Activated CD4-positive, alpha-beta memory T cell treated with anti-CD3 and anti-CD28 coated beads for 36 hours (primary cell): ENCODE results near the gene FGA. TPM values are rescaled to one million over a fixed set of nuclear protein-coding genes. Genes with fewer than 3 reads are reported as not detected.

Experiments used
- CTCF ChIA-PET: fragments of 350-600 bp; sonication (Branson Sonifier 250); formaldehyde crosslinking; loops from one replicate; lab custom pipeline; 2021; ENCODE audit warnings: antibody characterized with exemption, inconsistent platforms; lab: Charles Lee
- POLR2A ChIA-PET: fragments of 350-600 bp; sonication (Branson Sonifier 250); formaldehyde crosslinking; loops from one replicate; lab custom pipeline; 2021; ENCODE audit warnings: antibody characterized with exemption; lab: Charles Lee
- DNase-seq: peaks from one replicate; pipeline ENCODE4 v3.0.0-alpha.2; 2020
- H3K27ac Mint-ChIP-seq: one replicate; pipeline ENCODE4 v1.8.0; 2021; ENCODE audit warnings: mixed read lengths
- H3K27me3 Mint-ChIP-seq: one replicate; pipeline ENCODE4 v1.8.0; 2021; ENCODE audit warnings: mixed read lengths
- H3K36me3 Mint-ChIP-seq: one replicate; pipeline ENCODE4 v1.8.0; 2021; ENCODE audit warnings: mixed read lengths
- H3K4me1 Mint-ChIP-seq: one replicate; pipeline ENCODE4 v1.8.0; 2021; ENCODE audit warnings: low read depth, mixed read lengths
- H3K4me3 Mint-ChIP-seq: one replicate; pipeline ENCODE4 v1.8.0; 2021; ENCODE audit warnings: mild to moderate bottlenecking, mixed read lengths
- H3K9me3 Mint-ChIP-seq: one replicate; pipeline ENCODE4 v1.8.0; 2021; ENCODE audit warnings: mixed read lengths
- intact Hi-C: fragments of 100-400 bp; cut with micrococcal nuclease; formaldehyde crosslinking; loops from one replicate; pipeline ENCODE4 v1.15.1; 2023
- total RNA-seq, 2 experiments: library from RNA; stranded (reverse); gene quantifications; one replicate each; pipeline ENCODE4 v1.2.3, GENCODE V29; 2021

The FGA gene
- total RNA-seq, 2 experiments from 2014 or later: not detected

- CTCF ChIA-PET: no interaction called here
- Mint-ChIP-seq H3K27ac (no peak overlapping the region), H3K36me3 (no peaks in the 10 kb centered on the region), H3K4me1 (no peaks in the 10 kb centered on the region), H3K4me3 (no peak overlapping the region), H3K9me3 (no peaks in the 10 kb centered on the region), H3K27me3 (peaks cover 12% of the 10 kb centered on the region)
- intact Hi-C loops: no loop called here
- POLR2A ChIA-PET: no interaction called here
- no peak for DNase-seq
These were observed 17.2 kb downstream of the FGA start for GRCh38 chr4:154573190-154573870.

GRCh38 chr4:154569584-154569983 is 21.0 kb downstream of the FGA start:
- Mint-ChIP-seq H3K27me3 (peaks cover 1% of the 10 kb centered on the region), H3K36me3 (no peaks in the 10 kb centered on the region), H3K27ac (no peak overlapping the region), H3K4me1 (no peaks in the 10 kb centered on the region), H3K9me3 (no peaks in the 10 kb centered on the region), H3K4me3 (no peak overlapping the region)
- no peak for DNase-seq
- ChIA-PET POLR2A (no interaction called here), CTCF (no interaction called here)
- intact Hi-C loops: no loop called here

GRCh38 chr4:154569028-154569427 is 21.5 kb downstream of the FGA start:
- Mint-ChIP-seq H3K4me3 (no peak overlapping the region), H3K9me3 (no peaks in the 10 kb centered on the region), H3K27me3 (peaks cover 1% of the 10 kb centered on the region), H3K27ac (no peak overlapping the region), H3K4me1 (no peaks in the 10 kb centered on the region), H3K36me3 (no peaks in the 10 kb centered on the region)
- ChIA-PET POLR2A (no interaction called here), CTCF (interaction anchor here (2.1 kb wide), 1 partner anchor 10 kb away, joined by 4 read pairs; no protein-coding TSS in a partner anchor)
- no peak for DNase-seq
- intact Hi-C loops: no loop called here

- DNase-seq: no peak
- H3K4me3 Mint-ChIP-seq: no peak overlapping the region
- POLR2A ChIA-PET: no interaction called here
- no peaks in the 10 kb centered on the region for H3K36me3 Mint-ChIP-seq
- no peak overlapping the region for H3K27ac Mint-ChIP-seq
- H3K4me1 Mint-ChIP-seq: no peaks in the 10 kb centered on the region
- H3K9me3 Mint-ChIP-seq: no peaks in the 10 kb centered on the region
- CTCF ChIA-PET: interaction anchor here (1.0 to 2.1 kb wide), 2 partner anchors 7 to 17 kb away, joined by 3 to 4 read pairs; partner anchors contain the start of gene PLRG1
- peaks cover 1% of the 10 kb centered on the region for H3K27me3 Mint-ChIP-seq
- intact Hi-C loops: no loop called here
These were observed 23.8 kb downstream of the FGA start for GRCh38 chr4:154566639-154567204.

- ChIA-PET POLR2A (no interaction called here), CTCF (no interaction called here)
- no peak overlapping the region for H3K4me3 Mint-ChIP-seq
- H3K4me1 Mint-ChIP-seq: no peaks in the 10 kb centered on the region
- DNase-seq: no peak
- H3K9me3 Mint-ChIP-seq: no peaks in the 10 kb centered on the region
- no peak overlapping the region for H3K27ac Mint-ChIP-seq
- no peaks in the 10 kb centered on the region for H3K36me3 Mint-ChIP-seq
- intact Hi-C loops: no loop called here
- H3K27me3 Mint-ChIP-seq: peaks cover 1% of the 10 kb centered on the region
These were observed 24.8 kb downstream of the FGA start for GRCh38 chr4:154565704-154566103.

- no peaks in the 10 kb centered on the region for H3K9me3 Mint-ChIP-seq
- intact Hi-C loops: no loop called here
- H3K27me3 Mint-ChIP-seq: no peaks in the 10 kb centered on the region
- CTCF ChIA-PET: interaction anchor here (1.3 to 1.5 kb wide), 2 partner anchors 9 to 54 kb away, joined by 3 to 6 read pairs; no protein-coding TSS in a partner anchor
- POLR2A ChIA-PET: no interaction called here
- no peak overlapping the region for H3K27ac Mint-ChIP-seq
- DNase-seq: no peak
- H3K4me1 Mint-ChIP-seq: peaks cover 5% of the 10 kb centered on the region
- no peaks in the 10 kb centered on the region for H3K36me3 Mint-ChIP-seq
- H3K4me3 Mint-ChIP-seq: no peak overlapping the region
These were observed 26.2 kb downstream of the FGA start for GRCh38 chr4:154564311-154564710.

- intact Hi-C loops: no loop called here
- ChIA-PET POLR2A (no interaction called here), CTCF (interaction anchor here (1.3 to 6.0 kb wide), 2 partner anchors 12 to 58 kb away, joined by 3 to 98 read pairs; partner anchors contain the start of gene PLRG1)
- Mint-ChIP-seq H3K36me3 (no peaks in the 10 kb centered on the region), H3K9me3 (no peaks in the 10 kb centered on the region), H3K27me3 (peaks cover 2% of the 10 kb centered on the region), H3K4me3 (no peak within 1 kb of the TSS), H3K4me1 (peaks cover 5% of the 10 kb centered on the region), H3K27ac (no peak within 1 kb of the TSS)
- DNase-seq: no peak
These were observed 27.8 kb downstream of the FGA start, which contains the start of gene FGB for GRCh38 chr4:154562697-154563254. FGB (plus strand) TSS chr4:154563011; CDS start chr4:154563019, 8 bp downstream.

- H3K27me3 Mint-ChIP-seq: peaks cover 2% of the 10 kb centered on the region
- H3K4me1 Mint-ChIP-seq: peaks cover 5% of the 10 kb centered on the region
- no peak for DNase-seq
- intact Hi-C loops: no loop called here
- ChIA-PET CTCF (interaction anchor here (3.0 to 6.0 kb wide), 2 partner anchors 11 to 60 kb away, joined by 26 to 98 read pairs; partner anchors contain the start of gene PLRG1), POLR2A (no interaction called here)
- H3K4me3 Mint-ChIP-seq: no peak overlapping the region
- H3K36me3 Mint-ChIP-seq: no peaks in the 10 kb centered on the region
- no peaks in the 10 kb centered on the region for H3K9me3 Mint-ChIP-seq
- no peak overlapping the region for H3K27ac Mint-ChIP-seq
These were observed 29.7 kb downstream of the FGA start for GRCh38 chr4:154560824-154561231.

GRCh38 chr4:154560419-154560801 is 30.1 kb downstream of the FGA start:
- Mint-ChIP-seq H3K4me1 (peaks cover 5% of the 10 kb centered on the region), H3K9me3 (no peaks in the 10 kb centered on the region), H3K36me3 (no peaks in the 10 kb centered on the region), H3K27ac (no peak overlapping the region), H3K27me3 (peaks cover 2% of the 10 kb centered on the region), H3K4me3 (no peak overlapping the region)
- ChIA-PET CTCF (interaction anchor here (3.0 to 6.0 kb wide), 2 partner anchors 10 to 60 kb away, joined by 26 to 98 read pairs; partner anchors contain the start of gene PLRG1), POLR2A (no interaction called here)
- DNase-seq: no peak
- intact Hi-C loops: no loop called here

GRCh38 chr4:154559494-154560418 is 30.8 kb downstream of the FGA start:
- DNase-seq: no peak
- Mint-ChIP-seq H3K36me3 (no peaks in the 10 kb centered on the region), H3K4me3 (no peak overlapping the region), H3K27ac (no peak overlapping the region), H3K27me3 (peaks cover 2% of the 10 kb centered on the region), H3K4me1 (peaks cover 5% of the 10 kb centered on the region), H3K9me3 (no peaks in the 10 kb centered on the region)
- intact Hi-C loops: loop anchor here (1.0 kb wide), 1 partner anchor 63 kb away; no protein-coding TSS in a partner anchor
- CTCF ChIA-PET: interaction anchor here (0.6 to 6.0 kb wide), 10 partner anchors 8 to 816 kb away, joined by 3 to 98 read pairs (median 4); partner anchors contain the start of gene PLRG1
- POLR2A ChIA-PET: no interaction called here

- H3K4me1 Mint-ChIP-seq: peaks cover 5% of the 10 kb centered on the region
- H3K4me3 Mint-ChIP-seq: no peak overlapping the region
- no peak overlapping the region for H3K27ac Mint-ChIP-seq
- no peak for DNase-seq
- intact Hi-C loops: loop anchor here (1.0 kb wide), 1 partner anchor 63 kb away; no protein-coding TSS in a partner anchor
- ChIA-PET CTCF (interaction anchor here (0.6 to 6.0 kb wide), 11 partner anchors 9 to 817 kb away, joined by 3 to 98 read pairs (median 3); partner anchors contain the start of gene PLRG1), POLR2A (no interaction called here)
- H3K9me3 Mint-ChIP-seq: no peaks in the 10 kb centered on the region
- no peaks in the 10 kb centered on the region for H3K36me3 Mint-ChIP-seq
- peaks cover 2% of the 10 kb centered on the region for H3K27me3 Mint-ChIP-seq
These were observed 31.4 kb downstream of the FGA start for GRCh38 chr4:154559141-154559493.
